ENCODE results near the gene C8G.

- TF ChIP-seq, protein P1, sequence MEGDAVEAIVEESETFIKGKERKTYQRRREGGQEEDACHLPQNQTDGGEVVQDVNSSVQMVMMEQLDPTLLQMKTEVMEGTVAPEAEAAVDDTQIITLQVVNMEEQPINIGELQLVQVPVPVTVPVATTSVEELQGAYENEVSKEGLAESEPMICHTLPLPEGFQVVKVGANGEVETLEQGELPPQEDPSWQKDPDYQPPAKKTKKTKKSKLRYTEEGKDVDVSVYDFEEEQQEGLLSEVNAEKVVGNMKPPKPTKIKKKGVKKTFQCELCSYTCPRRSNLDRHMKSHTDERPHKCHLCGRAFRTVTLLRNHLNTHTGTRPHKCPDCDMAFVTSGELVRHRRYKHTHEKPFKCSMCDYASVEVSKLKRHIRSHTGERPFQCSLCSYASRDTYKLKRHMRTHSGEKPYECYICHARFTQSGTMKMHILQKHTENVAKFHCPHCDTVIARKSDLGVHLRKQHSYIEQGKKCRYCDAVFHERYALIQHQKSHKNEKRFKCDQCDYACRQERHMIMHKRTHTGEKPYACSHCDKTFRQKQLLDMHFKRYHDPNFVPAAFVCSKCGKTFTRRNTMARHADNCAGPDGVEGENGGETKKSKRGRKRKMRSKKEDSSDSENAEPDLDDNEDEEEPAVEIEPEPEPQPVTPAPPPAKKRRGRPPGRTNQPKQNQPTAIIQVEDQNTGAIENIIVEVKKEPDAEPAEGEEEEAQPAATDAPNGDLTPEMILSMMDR (IDR thresholded peaks at IDR 0.05) = no peak
- TF ChIP-seq POLR2A (IDR thresholded peaks at IDR 0.05) = no peak
These were observed 43.8 kb downstream of the C8G start for GRCh38 chr9:136988872-136989271.

Data from right lobe of liver (tissue), 4 donors.